ENCODE results near the gene CRYZ. TPM values are rescaled to one million over a fixed set of nuclear protein-coding genes. Genes with fewer than 3 reads are reported as not detected.
"Not testable (repeated sequence)": the region's sequence is repeated elsewhere in the genome, so short reads cannot be mapped to it uniquely, and the experiment has no call there.

Gene CRYZ
- total and polyA plus RNA-seq, 4 experiments from 2014 or later, result 18.4 to 66.9 (median 37.3) TPM

GRCh38 chr1:74771913-74772515 is 39.2 kb upstream of the CRYZ start:
- peaks cover 7 to 10% of the 10 kb centered on the region in 2 donors for H3K27me3 Mint-ChIP-seq
- Histone ChIP-seq H3K4me3 (ENCODE audit: low read length in 2 of 2) (no peak overlapping the region), H3K36me3 (ENCODE audit: insufficient read depth, low read length) (no peaks in the 10 kb centered on the region), H3K4me1 (ENCODE audit: insufficient read depth, low read length) (no peaks in the 10 kb centered on the region), H3K9me3 (ENCODE audit: control insufficient read depth in 1 of 2, low read length in 2 of 2) (no peaks in the 10 kb centered on the region), H3K27ac (ENCODE audit: low read depth, low read length) (no peak overlapping the region), H3K27me3 (ENCODE audit: insufficient read depth, low read length) (no peaks in the 10 kb centered on the region)
- no peak overlapping the region for H3K4me3 Mint-ChIP-seq
- CTCF ChIA-PET (ENCODE audit: partially characterized antibody), result interaction anchor here (0.5 to 1.9 kb wide), 8 partner anchors 9 to 64 kb away, joined by 3 to 6 read pairs (median 4); partner anchors contain the start of gene TYW3
- DNase-seq, result peak in 4 of 5 donors; percentile 6 to 31 (median 19)
- no peaks in the 10 kb centered on the region for H3K36me3 Mint-ChIP-seq
- H3K4me1 Mint-ChIP-seq, result peaks cover 0 to 4% (median 1%) of the 10 kb centered on the region in 4 donors
- POLR2A ChIA-PET (ENCODE audit: partially characterized antibody), result no interaction called here
- H3K27ac Mint-ChIP-seq, result no peak overlapping the region
- no peaks in the 10 kb centered on the region for H3K9me3 Mint-ChIP-seq
- intact Hi-C loops (cut with micrococcal nuclease), result no loop called here

DNA sequence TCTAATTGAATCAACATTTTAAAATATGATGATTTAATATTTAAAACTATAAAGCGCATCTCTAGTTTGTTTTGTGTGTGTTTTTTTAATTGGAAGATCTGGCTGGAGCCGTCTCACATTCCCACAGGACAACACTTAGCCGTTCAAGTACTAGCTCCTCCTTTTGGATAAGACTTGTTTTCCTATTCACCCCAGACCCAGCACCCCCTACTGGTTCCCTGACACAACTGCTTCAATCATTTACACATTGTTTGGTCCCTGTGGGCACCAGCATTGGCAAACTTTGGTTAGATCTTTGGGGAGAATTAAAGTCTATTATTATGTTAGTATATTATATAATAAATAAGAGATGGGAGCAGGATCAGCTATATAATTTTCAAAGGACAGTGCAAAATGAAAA is 34.6 kb upstream of the CRYZ start:
- ChIA-PET CTCF (ENCODE audit: partially characterized antibody) (interaction anchor here (1.1 kb wide), 1 partner anchor 17 kb away, joined by 3 read pairs; no protein-coding TSS in a partner anchor), POLR2A (ENCODE audit: partially characterized antibody) (no interaction called here)
- H3K36me3 Mint-ChIP-seq, result peaks cover 6 to 16% of the 10 kb centered on the region in 2 donors
- peaks cover 0 to 2% of the 10 kb centered on the region in 2 donors for H3K27me3 Mint-ChIP-seq
- H3K4me1 Mint-ChIP-seq, result peaks cover 0 to 10% (median 6%) of the 10 kb centered on the region in 4 donors
- H3K4me3 Mint-ChIP-seq, result no peak overlapping the region
- no peak overlapping the region for H3K27ac Mint-ChIP-seq
- Histone ChIP-seq H3K27ac (ENCODE audit: low read depth, low read length) (no peak overlapping the region), H3K27me3 (ENCODE audit: insufficient read depth, low read length) (no peaks in the 10 kb centered on the region), H3K9me3 (ENCODE audit: control insufficient read depth in 1 of 2, low read length in 2 of 2) (no peaks in the 10 kb centered on the region), H3K36me3 (ENCODE audit: insufficient read depth, low read length) (no peaks in the 10 kb centered on the region), H3K4me1 (ENCODE audit: insufficient read depth, low read length) (no peaks in the 10 kb centered on the region), H3K4me3 (ENCODE audit: low read length in 2 of 2) (no peak overlapping the region)
- intact Hi-C loops (cut with micrococcal nuclease), result no loop called here
- H3K9me3 Mint-ChIP-seq, result no peaks in the 10 kb centered on the region
- no peak for DNase-seq

GRCh38 chr1:74766579-74766978 is 33.7 kb upstream of the CRYZ start:
- no peak overlapping the region for H3K27ac ChIP-seq (ENCODE audit: low read depth, low read length)
- no peaks in the 10 kb centered on the region for H3K27me3 Mint-ChIP-seq
- H3K9me3 Mint-ChIP-seq, result no peaks in the 10 kb centered on the region
- no peaks in the 10 kb centered on the region for H3K9me3 ChIP-seq (ENCODE audit: control insufficient read depth in 1 of 2, low read length in 2 of 2)
- DNase-seq, result no peak
- CTCF ChIA-PET (ENCODE audit: partially characterized antibody), result no interaction called here
- POLR2A ChIA-PET (ENCODE audit: partially characterized antibody), result no interaction called here
- H3K27me3 ChIP-seq (ENCODE audit: insufficient read depth, low read length), result no peaks in the 10 kb centered on the region
- no peak overlapping the region for H3K27ac Mint-ChIP-seq
- H3K4me3 Mint-ChIP-seq, result no peak overlapping the region
- H3K4me3 ChIP-seq (ENCODE audit: low read length in 2 of 2), result no peak overlapping the region
- H3K4me1 ChIP-seq (ENCODE audit: insufficient read depth, low read length), result no peaks in the 10 kb centered on the region
- H3K4me1 Mint-ChIP-seq, result peaks cover 2 to 13% (median 8%) of the 10 kb centered on the region in 4 donors
- intact Hi-C loops (cut with micrococcal nuclease), result no loop called here
- peaks cover 9 to 24% of the 10 kb centered on the region in 2 donors for H3K36me3 Mint-ChIP-seq
- H3K36me3 ChIP-seq (ENCODE audit: insufficient read depth, low read length), result no peaks in the 10 kb centered on the region

DNA sequence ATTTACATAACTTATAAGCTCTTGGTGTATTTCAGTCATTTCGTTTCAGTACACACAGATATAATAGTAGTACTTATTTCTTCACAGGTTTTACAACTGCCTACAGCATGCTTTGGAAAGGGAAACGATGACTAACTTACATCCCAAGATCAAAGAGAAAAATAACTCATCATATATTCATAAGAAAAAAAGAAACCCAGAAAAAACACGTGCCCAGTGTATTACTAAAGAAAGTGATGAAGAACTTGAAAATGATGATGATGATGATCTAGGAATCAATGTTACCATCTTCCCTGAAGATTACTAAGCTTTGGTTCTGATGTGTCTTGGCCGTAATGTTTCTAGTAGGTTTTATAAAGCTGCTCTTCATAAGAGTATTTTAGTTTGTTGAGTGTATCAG is 31.0 kb upstream of the CRYZ start:
- Mint-ChIP-seq H3K36me3 (peaks cover 26 to 47% of the 10 kb centered on the region in 2 donors), H3K4me3 (no peak overlapping the region), H3K9me3 (no peaks in the 10 kb centered on the region), H3K27me3 (no peaks in the 10 kb centered on the region), H3K4me1 (peaks cover 6 to 16% (median 11%) of the 10 kb centered on the region in 4 donors), H3K27ac (peak overlapping the region in 5 of 7 donors; percentile 1 to 10 (median 5))
- intact Hi-C loops (cut with micrococcal nuclease), result loop anchor here (2.0 kb wide), 1 partner anchor 31 kb away; the partner anchor contains the start of genes CRYZ and TYW3
- no peaks in the 10 kb centered on the region for H3K27me3 ChIP-seq (ENCODE audit: insufficient read depth, low read length)
- peaks cover 5% of the 10 kb centered on the region for H3K36me3 ChIP-seq (ENCODE audit: insufficient read depth, low read length)
- DNase-seq, result no peak
- H3K9me3 ChIP-seq (ENCODE audit: control insufficient read depth in 1 of 2, low read length in 2 of 2), result no peaks in the 10 kb centered on the region
- H3K4me3 ChIP-seq (ENCODE audit: low read length in 2 of 2), result no peak overlapping the region
- H3K4me1 ChIP-seq (ENCODE audit: insufficient read depth, low read length), result no peaks in the 10 kb centered on the region
- H3K27ac ChIP-seq (ENCODE audit: low read depth, low read length), result no peak overlapping the region
- CTCF ChIA-PET (ENCODE audit: partially characterized antibody), result interaction anchor here (2.2 kb wide), 1 partner anchor 30 kb away, joined by 8 read pairs; the partner anchor contains the start of genes CRYZ and TYW3
- POLR2A ChIA-PET (ENCODE audit: partially characterized antibody), result no interaction called here

- H3K27me3 Mint-ChIP-seq; H3K4me3 ChIP-seq (ENCODE audit: low read length in 2 of 2); H3K27ac Mint-ChIP-seq; H3K4me3 Mint-ChIP-seq; H3K9me3 ChIP-seq (ENCODE audit: control insufficient read depth in 1 of 2, low read length in 2 of 2); H3K27me3 ChIP-seq (ENCODE audit: insufficient read depth, low read length); H3K4me1 Mint-ChIP-seq; H3K27ac ChIP-seq (ENCODE audit: low read depth, low read length); CTCF ChIA-PET (ENCODE audit: partially characterized antibody); intact Hi-C loops (cut with micrococcal nuclease); H3K4me1 ChIP-seq (ENCODE audit: insufficient read depth, low read length); H3K9me3 Mint-ChIP-seq; DNase-seq: not testable (repeated sequence)
- POLR2A ChIA-PET (ENCODE audit: partially characterized antibody), result interaction anchor here (1.1 kb wide), 1 partner anchor 23 kb away, joined by 3 read pairs; the partner anchor contains the start of gene TYW3
- peaks cover 19% of the 10 kb centered on the region for H3K36me3 ChIP-seq (ENCODE audit: insufficient read depth, low read length)
- peaks cover 84 to 85% of the 10 kb centered on the region in 2 donors for H3K36me3 Mint-ChIP-seq
Observed at GRCh38 chr1:74756650-74757049, 23.8 kb upstream of the CRYZ start.

- DNase-seq, result no peak
- Histone ChIP-seq H3K36me3 (ENCODE audit: insufficient read depth, low read length) (peaks cover 19% of the 10 kb centered on the region), H3K9me3 (ENCODE audit: control insufficient read depth in 1 of 2, low read length in 2 of 2) (no peaks in the 10 kb centered on the region), H3K4me3 (ENCODE audit: low read length in 2 of 2) (no peak overlapping the region), H3K27me3 (ENCODE audit: insufficient read depth, low read length) (no peaks in the 10 kb centered on the region), H3K4me1 (ENCODE audit: insufficient read depth, low read length) (no peaks in the 10 kb centered on the region), H3K27ac (ENCODE audit: low read depth, low read length) (no peak overlapping the region)
- no peak overlapping the region for H3K4me3 Mint-ChIP-seq
- POLR2A ChIA-PET (ENCODE audit: partially characterized antibody), result interaction anchor here (1.1 kb wide), 1 partner anchor 22 kb away, joined by 3 read pairs; the partner anchor contains the start of gene TYW3
- intact Hi-C loops (cut with micrococcal nuclease), result no loop called here
- peaks cover 0 to 4% (median 0%) of the 10 kb centered on the region in 8 donors for H3K9me3 Mint-ChIP-seq
- H3K27me3 Mint-ChIP-seq, result no peaks in the 10 kb centered on the region
- no peak overlapping the region for H3K27ac Mint-ChIP-seq
- H3K4me1 Mint-ChIP-seq, result peaks cover 1 to 5% (median 4%) of the 10 kb centered on the region in 4 donors
- CTCF ChIA-PET (ENCODE audit: partially characterized antibody), result no interaction called here
- peaks cover 81 to 88% of the 10 kb centered on the region in 2 donors for H3K36me3 Mint-ChIP-seq
Observed at GRCh38 chr1:74755475-74755874, 22.6 kb upstream of the CRYZ start.

DNA sequence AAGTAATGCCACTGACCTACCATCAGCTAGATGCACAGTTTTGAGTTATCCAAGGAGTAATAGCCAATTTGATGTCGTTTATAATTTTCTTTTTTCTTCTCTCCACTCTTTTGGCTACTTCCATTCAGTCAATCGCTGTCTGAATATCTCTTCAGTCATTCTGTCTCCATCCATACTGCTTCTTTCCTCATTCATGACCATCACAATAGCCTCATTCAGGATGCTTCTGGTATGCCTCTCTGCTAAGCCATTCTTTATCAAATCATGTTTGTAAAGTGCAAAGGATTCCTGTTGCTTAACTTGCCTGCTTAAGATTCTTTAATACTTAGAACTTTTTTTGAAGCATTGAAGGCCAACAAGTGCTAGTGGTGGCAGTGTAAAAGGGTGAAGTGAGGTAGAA is 20.3 kb upstream of the CRYZ start:
- Mint-ChIP-seq H3K4me1 (peaks cover 0 to 4% (median 4%) of the 10 kb centered on the region in 4 donors), H3K27me3 (no peaks in the 10 kb centered on the region), H3K9me3 (peaks cover 0 to 4% (median 0%) of the 10 kb centered on the region in 8 donors), H3K4me3 (no peak overlapping the region), H3K36me3 (peaks cover 80 to 86% of the 10 kb centered on the region in 2 donors), H3K27ac (no peak overlapping the region)
- no peak overlapping the region for H3K4me3 ChIP-seq (ENCODE audit: low read length in 2 of 2)
- POLR2A ChIA-PET (ENCODE audit: partially characterized antibody), result no interaction called here
- H3K4me1 ChIP-seq (ENCODE audit: insufficient read depth, low read length), result no peaks in the 10 kb centered on the region
- intact Hi-C loops (cut with micrococcal nuclease), result no loop called here
- H3K36me3 ChIP-seq (ENCODE audit: insufficient read depth, low read length), result peaks cover 14% of the 10 kb centered on the region
- H3K27ac ChIP-seq (ENCODE audit: low read depth, low read length), result no peak overlapping the region
- CTCF ChIA-PET (ENCODE audit: partially characterized antibody), result no interaction called here
- no peaks in the 10 kb centered on the region for H3K9me3 ChIP-seq (ENCODE audit: control insufficient read depth in 1 of 2, low read length in 2 of 2)
- no peaks in the 10 kb centered on the region for H3K27me3 ChIP-seq (ENCODE audit: insufficient read depth, low read length)
- no peak for DNase-seq
